Kidney epithelial cell (primary cell): Measurements from ENCODE around the gene GTF2IRD1. TPM values are rescaled to one million over a fixed set of nuclear protein-coding genes. Genes with fewer than 3 reads are reported as not detected.
A peak's percentile ranks its signal among the peaks of the same experiment; 100 is the strongest.
"Not testable (repeated sequence)": the region's sequence is repeated elsewhere in the genome, so short reads cannot be mapped to it uniquely, and the experiment has no call there.

Experiments used
- DNase-seq: peaks from one replicate; pipeline ENCODE4 v3.0.0-alpha.2; 2010; ENCODE audit warnings: low read depth
- H3K27me3 ChIP-seq: 2 replicates; pipeline ENCODE4 v1.6.0; 2011; ENCODE audit warnings: low read length; ENCODE audit not compliant: control insufficient read depth, insufficient read depth
- H3K36me3 ChIP-seq: 2 replicates; pipeline ENCODE4 v1.5.1; 2011; ENCODE audit warnings: low read length; ENCODE audit not compliant: control insufficient read depth, insufficient read depth
- H3K4me3 ChIP-seq: 2 replicates; pipeline ENCODE4 v1.5.1; 2011; ENCODE audit warnings: low read depth, mild to moderate bottlenecking, control low read depth, low read length
- total RNA-seq: library from RNA; depleted of rRNA; stranded (reverse); fragments of >200 nt; gene quantifications from 2 replicates; pipeline ENCODE4 v1.2.3, GENCODE V29; 2015
- TF ChIP-seq, protein P1 (sequence below): IDR thresholded peaks from 2 replicates; pipeline ENCODE4 v1.5.1; 2011; ENCODE audit warnings: mild to moderate bottlenecking, moderate library complexity, low read length, control low read depth, inconsistent platforms; ENCODE audit not compliant: insufficient read depth, poor library complexity, severe bottlenecking

The GTF2IRD1 gene
- total RNA-seq, 1 donor from 2014 or later = 36.8 TPM

DNA sequence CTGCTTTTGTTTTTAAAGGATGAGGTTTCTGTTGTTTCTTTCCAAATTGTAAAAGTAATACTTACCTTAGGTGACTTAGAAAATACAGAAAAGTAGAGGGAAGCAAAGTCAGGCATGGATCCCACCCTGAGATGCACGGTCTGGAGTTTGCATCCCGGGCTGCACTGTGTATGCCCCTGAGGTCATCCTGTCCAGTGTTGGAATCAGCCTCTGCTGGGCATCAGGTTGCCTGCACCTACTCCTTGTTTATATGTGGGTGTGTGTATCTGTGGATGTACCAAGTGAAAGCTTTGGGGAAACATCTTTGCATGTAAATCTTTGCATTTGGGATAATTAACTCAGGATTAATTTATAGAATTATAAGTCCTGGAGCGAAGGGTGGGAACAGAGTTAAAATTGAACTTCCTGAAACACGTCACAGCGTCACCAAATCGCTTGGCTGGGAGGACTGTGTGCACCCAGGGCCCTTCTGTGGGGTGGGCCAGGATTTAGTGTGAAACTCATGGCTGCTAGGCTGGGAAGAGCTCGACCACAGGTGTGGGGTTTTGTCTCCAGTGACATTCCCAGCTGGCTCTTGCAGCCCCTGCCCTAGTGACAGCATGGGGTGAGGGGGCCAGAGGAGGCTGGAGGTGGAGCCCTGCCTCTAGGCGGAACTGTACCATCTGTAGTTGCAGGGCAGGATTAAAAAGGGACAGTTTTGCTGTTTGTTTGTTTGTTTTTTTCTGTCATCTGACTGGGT lies 27.9 kb downstream of the GTF2IRD1 start:
- DNase-seq = no peak
- TF ChIP-seq, protein P1, sequence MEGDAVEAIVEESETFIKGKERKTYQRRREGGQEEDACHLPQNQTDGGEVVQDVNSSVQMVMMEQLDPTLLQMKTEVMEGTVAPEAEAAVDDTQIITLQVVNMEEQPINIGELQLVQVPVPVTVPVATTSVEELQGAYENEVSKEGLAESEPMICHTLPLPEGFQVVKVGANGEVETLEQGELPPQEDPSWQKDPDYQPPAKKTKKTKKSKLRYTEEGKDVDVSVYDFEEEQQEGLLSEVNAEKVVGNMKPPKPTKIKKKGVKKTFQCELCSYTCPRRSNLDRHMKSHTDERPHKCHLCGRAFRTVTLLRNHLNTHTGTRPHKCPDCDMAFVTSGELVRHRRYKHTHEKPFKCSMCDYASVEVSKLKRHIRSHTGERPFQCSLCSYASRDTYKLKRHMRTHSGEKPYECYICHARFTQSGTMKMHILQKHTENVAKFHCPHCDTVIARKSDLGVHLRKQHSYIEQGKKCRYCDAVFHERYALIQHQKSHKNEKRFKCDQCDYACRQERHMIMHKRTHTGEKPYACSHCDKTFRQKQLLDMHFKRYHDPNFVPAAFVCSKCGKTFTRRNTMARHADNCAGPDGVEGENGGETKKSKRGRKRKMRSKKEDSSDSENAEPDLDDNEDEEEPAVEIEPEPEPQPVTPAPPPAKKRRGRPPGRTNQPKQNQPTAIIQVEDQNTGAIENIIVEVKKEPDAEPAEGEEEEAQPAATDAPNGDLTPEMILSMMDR = no peak
- Histone ChIP-seq H3K27me3 (no peaks in the 10 kb centered on the region), H3K36me3 (no peaks in the 10 kb centered on the region), H3K4me3 (no peak overlapping the region)

DNA sequence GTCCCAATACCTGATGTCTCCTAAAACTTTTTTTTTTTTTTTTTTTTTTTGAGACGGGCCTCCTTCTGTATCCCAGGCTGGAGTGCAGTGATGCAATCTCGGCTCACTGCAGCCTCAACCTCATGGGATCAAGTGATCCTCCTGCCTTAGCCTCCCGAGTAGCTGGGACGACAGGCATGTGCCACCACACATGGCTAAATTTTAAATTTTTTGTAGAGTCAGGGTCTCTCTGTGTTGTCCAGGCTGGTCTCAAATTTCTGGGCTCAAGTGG lies 28.4 kb downstream of the GTF2IRD1 start:
- DNase-seq = no peak

DNA sequence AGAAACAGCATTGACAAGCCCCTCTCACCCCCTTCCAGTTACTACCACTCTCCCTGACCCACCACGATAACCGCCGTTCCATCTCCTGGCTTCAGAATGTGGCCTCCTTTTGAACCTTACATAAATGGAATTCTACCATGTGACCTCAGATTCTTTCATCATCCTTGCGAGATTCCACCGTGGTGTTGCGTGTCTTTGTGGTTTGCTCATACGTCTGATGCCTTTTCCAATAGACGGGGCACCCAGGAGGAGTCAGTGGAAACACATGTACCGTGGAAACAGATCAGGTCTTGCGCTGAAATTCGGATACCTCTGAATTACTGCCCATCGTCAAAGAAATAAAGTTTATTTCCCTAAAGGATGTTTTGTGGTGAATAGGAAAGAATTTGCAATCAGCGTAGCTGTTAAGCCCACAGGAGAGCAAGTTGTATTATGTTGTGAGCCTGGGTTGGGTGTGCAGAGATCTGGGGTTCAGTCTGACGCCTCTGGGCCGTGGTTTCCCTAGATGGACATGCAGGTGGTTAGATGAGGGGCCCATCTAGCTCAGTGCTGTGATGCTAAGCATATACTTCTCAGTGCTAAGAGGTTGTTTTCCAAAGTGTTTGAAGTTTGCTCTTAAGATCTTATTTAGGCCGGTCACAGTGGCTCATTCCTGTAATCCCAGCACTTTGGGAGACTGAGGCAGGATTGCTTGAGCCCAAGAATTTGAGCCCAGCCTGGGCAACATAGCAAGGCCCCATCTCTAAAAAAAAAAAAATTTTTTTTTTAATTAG lies 29.1 kb downstream of the GTF2IRD1 start:
- H3K27me3 ChIP-seq = no peaks in the 10 kb centered on the region
- TF ChIP-seq, protein P1 = no peak
- H3K36me3 ChIP-seq = no peaks in the 10 kb centered on the region
- no peak overlapping the region for H3K4me3 ChIP-seq
- peak; percentile 88 for DNase-seq

More for the DNA sequence above, 28.4 kb downstream of the GTF2IRD1 start:
- no peaks in the 10 kb centered on the region for H3K27me3 ChIP-seq
- TF ChIP-seq, protein P1 = no peak
- H3K36me3 ChIP-seq = no peaks in the 10 kb centered on the region
- no peak overlapping the region for H3K4me3 ChIP-seq

DNA sequence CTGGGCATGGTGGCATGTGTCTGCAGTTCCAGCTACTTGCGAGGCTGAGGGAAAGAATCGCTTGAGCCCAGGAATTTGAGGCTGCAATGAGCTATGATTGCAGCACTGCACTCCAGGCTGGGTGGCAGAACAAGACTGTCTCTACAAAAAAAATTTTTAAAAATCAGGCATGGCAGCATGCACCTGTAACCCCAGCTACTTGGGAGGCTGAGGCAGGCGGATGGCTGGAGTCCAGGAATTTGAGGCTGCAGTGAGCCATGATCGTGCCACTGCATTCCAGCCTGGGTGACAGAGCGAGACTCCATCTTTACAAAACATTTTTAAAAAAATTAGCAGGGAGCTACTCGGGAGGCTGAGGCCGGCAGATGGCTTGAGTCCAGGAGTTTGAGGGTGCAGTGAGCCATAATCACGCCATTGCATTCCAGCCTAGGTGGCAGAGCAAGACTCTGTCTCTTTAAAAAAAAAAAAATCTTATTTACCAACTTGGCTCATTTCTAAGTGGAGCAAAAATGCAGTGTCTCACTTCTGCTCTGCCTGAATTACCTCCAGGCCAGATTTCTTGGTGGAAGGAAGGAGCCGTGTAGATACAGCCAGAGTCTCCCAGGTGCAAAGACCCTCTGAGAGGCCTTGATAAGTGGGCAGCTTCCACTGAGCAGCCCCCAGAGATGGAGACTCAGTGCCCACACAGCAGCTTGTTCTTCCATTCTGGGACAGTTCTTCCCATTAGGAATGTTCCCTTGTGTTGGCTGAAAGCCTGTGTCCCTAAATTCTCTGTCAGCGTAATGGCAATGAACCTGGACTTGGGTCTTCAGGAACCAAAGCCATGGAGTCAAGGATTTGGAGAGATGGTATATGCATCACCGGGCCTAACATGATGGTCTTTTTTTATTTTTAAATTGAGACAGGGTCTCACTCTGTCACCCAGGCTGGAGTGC lies 30.0 kb downstream of the GTF2IRD1 start:
- DNase-seq = peak; percentile 66
- Histone ChIP-seq H3K4me3 (no peak overlapping the region), H3K36me3 (no peaks in the 10 kb centered on the region), H3K27me3 (no peaks in the 10 kb centered on the region)
- TF ChIP-seq, protein P1 = no peak

- TF ChIP-seq, protein P1 = no peak
These were observed 31.9 kb downstream of the GTF2IRD1 start for GRCh38 chr7:74485611-74486010.

DNA sequence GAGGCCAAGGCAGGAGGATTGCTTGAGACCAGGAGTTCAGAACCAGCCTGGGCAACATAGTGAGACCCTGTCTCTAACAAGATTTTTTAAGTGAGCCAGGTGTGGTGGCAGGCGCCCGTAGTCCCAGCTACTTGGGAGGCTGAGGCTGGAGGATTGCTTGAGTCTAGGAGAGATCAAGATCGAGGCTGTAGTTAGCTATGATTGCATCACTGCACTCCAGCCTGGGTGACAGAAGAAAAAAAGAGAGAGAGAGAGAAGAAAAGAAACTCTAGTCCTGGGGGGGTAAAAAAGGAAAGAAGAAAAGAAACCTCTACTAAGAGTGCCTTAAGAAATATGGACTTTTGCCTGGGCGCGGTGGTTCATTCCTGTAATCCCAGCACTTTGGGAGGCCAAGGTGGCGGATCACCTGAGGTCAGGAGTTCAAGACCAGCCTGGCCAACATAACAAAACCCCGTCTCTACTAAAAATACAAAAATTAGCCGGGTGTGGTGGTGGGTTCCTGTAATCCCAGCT lies 34.9 kb downstream of the GTF2IRD1 start:
- H3K36me3 ChIP-seq, H3K27me3 ChIP-seq, H3K4me3 ChIP-seq, DNase-seq: not testable (repeated sequence)

More at GRCh38 chr7:74485611-74486010, 31.9 kb downstream of the GTF2IRD1 start:
- no peak overlapping the region for H3K4me3 ChIP-seq
- no peaks in the 10 kb centered on the region for H3K36me3 ChIP-seq
- H3K27me3 ChIP-seq = no peaks in the 10 kb centered on the region
- no peak for DNase-seq
